GM19397 (cell line): ENCODE data around the gene ADARB2.

Experiments
- ATAC-seq: cut with Tn5 transposase; IDR thresholded peaks from one replicate; pipeline ENCODE4 v1.9.1; 2021; ENCODE audit warnings: mild to moderate bottlenecking, moderate library complexity; ENCODE audit not compliant: unreplicated experiment

The ADARB2 gene

DNA sequence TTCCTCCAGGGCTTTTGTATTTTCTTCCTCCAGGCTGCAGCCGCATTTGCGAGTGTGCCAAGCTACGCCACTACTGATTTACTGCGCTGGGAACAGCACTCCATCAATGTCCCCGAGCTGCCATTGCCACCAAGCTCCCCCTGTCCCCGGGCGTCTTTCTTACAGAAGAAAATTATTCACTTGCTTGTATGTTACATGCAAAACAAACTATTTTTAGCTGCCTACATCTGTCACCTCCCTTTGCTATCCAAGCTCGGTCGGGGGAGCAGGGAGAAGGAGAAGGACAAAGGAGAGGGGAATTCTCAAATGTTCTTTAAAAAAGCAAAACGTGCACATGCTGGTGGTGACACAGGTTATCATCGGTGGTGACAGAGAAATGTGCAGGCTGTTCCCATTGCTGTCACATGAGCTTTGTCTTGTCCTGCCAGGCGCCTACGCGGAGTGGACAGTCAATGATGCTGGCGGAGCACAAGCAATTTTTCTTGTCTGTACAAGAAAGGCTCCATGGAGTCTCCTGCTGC lies 93.1 kb downstream of the ADARB2 start:
- no peak for ATAC-seq

DNA sequence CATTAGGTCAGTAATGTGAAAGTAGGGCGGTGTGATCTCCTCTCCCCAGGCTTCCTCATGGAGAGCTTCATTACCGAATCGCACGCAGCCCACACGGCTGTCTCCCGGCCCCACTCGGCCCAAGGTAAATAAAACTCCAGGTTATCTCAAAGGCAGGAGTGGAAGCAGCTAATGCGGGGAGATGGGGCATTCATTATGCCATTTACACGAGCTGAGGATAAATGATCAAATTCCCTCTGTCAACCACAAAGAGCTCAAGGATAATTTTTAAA lies 93.5 kb downstream of the ADARB2 start:
- no peak for ATAC-seq

GRCh38 chr10:1643161-1643907 lies 94.0 kb downstream of the ADARB2 start:
- ATAC-seq: no peak

DNA sequence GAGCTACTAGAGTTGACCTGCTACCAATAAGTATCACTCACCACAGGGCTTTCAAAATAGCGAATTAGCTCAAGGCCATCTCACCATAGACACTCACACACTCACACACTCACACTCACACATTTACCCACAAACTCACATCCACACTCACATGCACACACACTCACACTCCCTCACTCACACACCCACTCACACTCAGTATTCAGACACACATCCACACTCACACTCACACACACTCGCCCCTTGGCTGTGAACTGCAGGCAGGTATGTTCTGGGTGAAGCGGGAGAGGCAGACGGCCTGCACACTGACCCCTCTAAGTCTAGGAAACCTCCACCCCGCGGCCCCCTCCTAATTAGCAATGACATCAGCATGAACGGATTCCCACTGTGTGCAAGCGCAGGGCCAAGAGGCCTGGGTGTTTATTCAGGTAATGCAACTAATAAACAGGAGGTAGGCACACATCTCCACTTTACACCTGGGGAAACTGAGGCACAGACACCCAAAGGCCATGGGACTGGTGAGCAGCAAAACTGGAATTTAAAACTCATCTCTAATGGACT lies 94.6 kb downstream of the ADARB2 start:
- ATAC-seq: no peak

- ATAC-seq: no peak
Measured at GRCh38 chr10:1641402-1641801, 95.9 kb downstream of the ADARB2 start.

GRCh38 chr10:1638889-1639419 lies 98.4 kb downstream of the ADARB2 start:
- no peak for ATAC-seq

DNA sequence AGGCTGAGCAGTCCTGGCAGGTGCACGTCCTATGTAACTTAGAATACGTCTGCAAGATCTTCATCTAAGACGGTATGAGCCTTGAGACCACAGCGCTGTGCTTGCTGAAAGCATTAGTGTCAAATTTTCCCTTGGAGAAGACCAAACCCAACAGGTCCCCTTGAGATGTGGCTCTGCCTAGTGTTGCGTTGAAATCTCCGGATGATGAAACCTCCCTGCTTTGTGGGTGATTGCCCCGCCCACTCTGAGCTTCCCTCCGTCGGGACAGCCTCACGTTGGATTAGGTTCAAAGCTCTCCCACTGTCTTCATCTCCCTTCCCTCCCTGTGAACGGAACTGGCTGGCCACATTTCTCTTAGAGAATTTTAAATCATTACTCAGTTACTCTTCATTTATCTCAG lies 102.0 kb downstream of the ADARB2 start:
- ATAC-seq: no peak

DNA sequence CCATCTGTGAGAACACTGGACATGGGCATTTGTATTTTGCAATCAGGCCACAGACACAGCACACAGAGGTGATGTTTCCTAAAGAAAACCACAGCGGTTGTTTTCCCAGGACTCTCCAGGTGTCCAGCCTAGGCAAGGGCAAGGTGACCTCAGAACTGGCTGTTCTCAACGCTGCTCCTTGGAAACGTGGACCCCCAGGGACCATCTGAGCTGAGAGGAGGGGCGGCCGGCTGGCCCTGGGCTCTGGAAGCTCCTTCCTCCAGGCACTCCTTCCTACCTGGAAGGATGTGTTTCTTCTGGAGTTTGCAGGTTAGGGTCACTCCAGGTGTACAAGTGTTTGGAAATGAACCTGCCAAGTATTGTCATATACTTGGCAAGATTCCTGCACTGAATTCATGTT lies 103.1 kb downstream of the ADARB2 start:
- ATAC-seq: no peak

DNA sequence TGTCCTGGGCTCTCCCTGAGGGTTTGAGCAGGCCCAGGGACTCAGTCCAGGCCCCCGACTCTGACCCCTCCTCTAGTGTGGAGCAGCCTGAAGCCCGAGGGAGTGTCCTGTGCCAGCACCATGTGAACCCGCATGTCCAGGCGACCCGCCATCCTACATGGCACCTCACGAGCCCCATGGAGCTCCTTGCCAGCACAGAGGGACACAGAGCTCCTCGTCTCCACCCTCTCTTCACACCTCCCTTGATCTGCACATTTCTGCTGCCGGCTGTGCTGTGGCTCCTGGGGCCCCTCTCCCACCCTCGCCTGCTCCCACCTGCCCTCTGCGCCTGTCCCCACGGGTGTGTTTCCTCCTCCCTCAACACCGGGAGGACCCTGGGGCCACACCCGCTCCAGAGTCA lies 103.5 kb downstream of the ADARB2 start:
- no peak for ATAC-seq

DNA sequence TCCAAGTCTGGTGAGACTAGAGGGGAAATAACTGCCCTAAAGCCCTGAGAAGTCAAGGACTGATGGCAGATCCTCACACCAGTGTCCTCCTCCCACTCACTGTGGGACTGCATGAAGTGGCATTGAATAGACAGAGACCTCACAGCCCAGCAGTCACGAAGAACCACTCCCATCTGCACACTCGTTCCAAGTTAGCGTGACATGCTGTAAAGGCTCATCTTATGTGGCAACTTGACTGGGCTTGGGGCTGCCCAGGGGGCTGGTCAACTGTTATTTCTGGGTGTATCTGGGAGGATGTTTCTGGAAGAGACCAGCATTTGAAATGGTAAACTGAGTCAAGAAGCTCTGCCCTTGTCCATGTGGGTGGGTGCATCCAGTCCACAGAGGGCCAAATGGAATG lies 104.7 kb downstream of the ADARB2 start:
- ATAC-seq: no peak

DNA sequence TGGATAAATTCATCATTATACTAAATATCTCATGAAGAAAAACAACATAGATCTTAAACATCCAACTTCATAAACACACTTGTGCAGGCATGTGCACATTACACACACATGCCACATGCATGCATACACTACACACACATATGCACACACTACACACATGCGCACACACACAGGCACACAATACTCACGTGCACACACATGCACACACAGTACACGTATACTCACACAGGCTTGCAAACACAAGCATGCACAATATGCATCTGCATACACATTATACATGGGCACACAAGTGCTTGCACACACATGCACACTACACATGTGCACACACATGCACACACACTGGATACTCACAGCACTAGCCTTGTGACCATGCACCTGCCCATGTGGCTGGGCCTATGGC lies 105.2 kb downstream of the ADARB2 start:
- ATAC-seq: no peak

GRCh38 chr10:1631282-1631681 lies 106.0 kb downstream of the ADARB2 start:
- ATAC-seq: no peak

GRCh38 chr10:1630304-1630703 lies 107.0 kb downstream of the ADARB2 start:
- no peak for ATAC-seq

DNA sequence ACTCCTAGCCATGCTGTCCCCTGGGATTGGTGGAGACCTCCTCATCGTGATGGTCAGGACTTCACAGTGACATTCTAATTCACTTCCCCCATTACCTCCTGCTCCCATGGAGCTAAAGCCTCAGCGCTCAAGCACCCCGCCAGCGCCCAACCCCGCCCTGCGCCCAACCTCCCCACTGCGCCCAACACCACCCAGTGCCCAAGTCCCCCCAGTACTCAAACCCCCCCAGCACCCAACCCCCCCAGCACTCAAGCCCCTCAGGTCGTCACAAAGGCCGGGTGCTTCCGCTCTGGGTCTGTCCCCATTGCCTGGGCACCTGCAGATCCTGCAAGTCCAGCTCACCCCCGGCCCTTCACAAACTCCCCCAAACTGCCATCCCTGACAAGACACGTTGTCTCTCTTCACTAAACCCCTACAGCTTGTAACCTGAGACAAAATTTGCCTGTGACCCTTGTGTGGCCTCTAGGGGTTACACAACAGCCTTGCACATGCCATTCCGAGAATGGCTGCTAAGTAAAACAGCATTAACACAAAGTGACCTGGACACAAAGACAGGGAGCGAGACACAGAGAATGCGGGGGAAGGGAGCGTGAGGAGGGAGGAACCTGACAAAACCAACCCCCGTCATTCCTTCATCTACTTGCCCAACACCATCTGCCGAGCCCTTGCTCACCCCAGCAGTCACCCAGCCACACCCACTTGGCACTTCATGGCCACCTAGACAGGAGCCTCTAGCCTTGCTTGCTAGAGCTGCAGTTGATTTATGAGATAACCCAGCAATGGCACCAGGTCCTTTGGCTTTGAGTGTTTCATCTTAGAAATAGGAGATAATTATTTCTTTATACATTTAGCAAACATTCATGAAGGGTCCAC lies 107.8 kb downstream of the ADARB2 start:
- ATAC-seq: no peak

GRCh38 chr10:1628757-1629156 lies 108.6 kb downstream of the ADARB2 start:
- ATAC-seq: no peak

- no peak for ATAC-seq
Measured at GRCh38 chr10:1627945-1628344, 109.4 kb downstream of the ADARB2 start.

DNA sequence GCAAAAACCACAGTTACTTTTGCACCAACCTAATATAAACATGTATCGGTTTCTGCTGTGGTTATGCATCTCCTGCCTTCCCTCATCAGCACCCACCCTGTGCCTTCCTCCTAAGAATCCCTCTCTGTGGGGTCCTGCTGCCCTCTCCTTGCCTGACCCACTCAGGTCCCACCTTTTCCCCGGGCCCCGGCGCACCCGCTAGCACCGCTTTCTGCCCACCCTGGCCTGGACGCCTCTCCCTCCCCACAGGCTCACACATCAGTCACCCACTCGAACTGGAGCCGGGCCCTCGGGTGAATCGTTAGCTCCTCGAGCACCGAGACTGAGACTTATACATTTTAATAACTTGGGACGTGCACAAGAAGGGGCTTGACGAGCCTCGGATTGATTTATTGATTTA lies 110.5 kb downstream of the ADARB2 start:
- ATAC-seq: no peak

DNA sequence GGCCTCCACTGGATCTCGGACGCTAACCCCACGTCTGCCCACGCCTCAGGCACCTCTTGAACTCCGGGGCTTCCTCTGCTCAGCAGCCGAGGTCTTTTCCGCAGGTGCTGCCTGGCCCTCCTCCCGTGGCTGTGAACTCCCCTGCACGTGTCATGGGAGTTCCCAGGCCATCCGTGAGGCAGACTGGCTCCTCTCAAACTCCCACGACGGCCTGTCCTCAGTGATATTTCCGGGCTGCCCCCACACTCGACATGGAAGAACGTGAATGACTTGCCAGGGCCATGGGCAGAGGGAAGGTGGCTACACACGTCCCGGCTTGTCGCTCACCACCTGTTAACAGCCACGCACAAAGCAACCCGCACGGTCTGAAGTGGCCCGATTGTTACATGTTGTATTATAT lies 110.9 kb downstream of the ADARB2 start:
- no peak for ATAC-seq

DNA sequence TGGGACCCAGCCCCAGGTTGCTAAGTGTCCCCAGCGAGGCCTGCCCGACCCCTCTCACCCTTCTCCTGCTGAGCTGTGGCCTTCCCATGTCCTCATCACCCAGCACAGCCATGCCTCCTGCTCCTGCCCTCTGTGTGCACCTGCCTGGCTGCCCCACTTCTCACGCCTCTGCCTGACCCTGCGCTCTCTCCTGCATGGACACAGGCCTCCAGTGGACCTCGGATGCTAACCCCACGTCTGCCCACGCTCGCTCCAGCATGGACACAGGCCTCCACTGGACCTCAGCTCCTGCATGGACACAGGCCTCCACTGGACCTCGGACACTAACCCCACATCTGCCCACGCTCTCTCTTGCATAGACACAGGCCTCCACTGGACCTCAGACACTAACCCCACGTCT lies 111.6 kb downstream of the ADARB2 start:
- no peak for ATAC-seq

DNA sequence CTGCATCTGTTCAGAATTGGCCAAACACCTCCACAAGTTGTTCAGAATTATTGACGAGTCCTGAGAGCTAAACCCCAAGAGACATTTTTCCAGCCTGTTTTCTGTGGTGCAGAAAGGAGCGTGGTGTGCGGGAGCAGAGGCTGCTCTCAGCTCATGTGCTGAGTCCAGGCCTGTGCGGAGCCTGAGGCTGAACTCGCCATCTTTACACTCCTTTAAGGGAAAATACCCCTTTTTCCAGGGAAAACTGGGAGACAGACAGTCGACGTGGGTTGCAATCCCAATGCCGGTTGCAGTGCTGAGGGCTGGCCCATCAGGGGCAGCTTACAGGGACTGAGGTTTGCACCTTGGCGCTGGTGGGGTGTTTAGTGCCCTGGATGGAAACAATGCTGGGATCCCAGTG lies 112.2 kb downstream of the ADARB2 start:
- ATAC-seq: no peak

DNA sequence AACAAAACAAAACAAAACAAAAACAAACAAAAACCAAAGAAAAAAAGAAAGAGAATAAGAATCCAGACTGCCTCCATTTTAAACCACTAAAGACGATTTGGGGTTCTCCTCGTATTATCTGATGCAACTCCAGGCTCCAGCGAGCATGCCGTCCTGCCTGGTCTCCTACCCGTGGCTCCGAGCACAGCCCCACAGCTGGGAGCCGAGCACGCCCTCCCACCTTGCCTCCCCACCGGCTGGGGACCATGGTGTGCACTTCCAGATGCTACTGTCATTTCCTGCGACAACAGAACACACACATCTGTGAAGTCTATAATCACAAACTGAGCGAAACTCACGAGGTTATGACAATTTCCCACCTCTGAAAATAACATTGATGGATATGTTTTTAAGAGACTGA lies 113.1 kb downstream of the ADARB2 start:
- no peak for ATAC-seq

- no peak for ATAC-seq
Measured at GRCh38 chr10:1620803-1621202, 116.5 kb downstream of the ADARB2 start.
